ENCODE measurements around the gene ITGA5.

DNA sequence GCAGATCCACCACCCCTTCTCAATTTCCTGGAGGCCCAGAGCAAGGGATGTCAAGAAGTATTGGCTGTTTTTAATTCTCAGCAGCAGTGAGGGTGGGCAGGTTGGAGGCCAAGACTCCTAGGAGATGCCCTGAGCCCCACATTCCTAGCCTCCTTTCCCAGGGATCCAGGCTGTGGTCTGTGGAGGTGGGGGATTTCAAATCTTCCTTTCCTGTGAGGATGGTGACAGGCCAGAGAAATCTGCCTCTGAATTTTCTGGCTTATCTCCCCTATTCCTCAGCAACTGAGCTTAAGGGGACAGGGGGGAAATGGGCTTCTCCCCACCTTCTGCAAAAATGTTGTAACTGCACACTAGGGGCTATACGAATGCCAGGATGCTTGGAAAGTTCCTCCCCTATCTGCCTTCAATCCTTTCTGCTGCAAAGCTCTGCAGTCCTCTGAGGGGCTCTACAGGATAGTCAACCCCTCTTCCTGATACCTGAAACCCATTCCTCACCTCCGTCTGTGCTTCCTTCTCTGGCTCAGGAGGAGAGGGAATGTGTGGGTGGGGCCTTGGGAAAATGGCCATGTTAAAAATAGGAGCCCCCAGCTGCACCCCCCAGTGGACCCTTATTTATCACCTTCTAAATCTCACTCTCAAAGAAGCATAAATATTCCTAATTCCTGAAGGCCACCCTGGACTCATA is 61.4 kb downstream of the ITGA5 start:
- TF ChIP-seq POLR2AphosphoS5 (IDR thresholded peaks at IDR 0.05; ENCODE audit: low read depth, low read length): no peak
- TF ChIP-seq, protein P1, sequence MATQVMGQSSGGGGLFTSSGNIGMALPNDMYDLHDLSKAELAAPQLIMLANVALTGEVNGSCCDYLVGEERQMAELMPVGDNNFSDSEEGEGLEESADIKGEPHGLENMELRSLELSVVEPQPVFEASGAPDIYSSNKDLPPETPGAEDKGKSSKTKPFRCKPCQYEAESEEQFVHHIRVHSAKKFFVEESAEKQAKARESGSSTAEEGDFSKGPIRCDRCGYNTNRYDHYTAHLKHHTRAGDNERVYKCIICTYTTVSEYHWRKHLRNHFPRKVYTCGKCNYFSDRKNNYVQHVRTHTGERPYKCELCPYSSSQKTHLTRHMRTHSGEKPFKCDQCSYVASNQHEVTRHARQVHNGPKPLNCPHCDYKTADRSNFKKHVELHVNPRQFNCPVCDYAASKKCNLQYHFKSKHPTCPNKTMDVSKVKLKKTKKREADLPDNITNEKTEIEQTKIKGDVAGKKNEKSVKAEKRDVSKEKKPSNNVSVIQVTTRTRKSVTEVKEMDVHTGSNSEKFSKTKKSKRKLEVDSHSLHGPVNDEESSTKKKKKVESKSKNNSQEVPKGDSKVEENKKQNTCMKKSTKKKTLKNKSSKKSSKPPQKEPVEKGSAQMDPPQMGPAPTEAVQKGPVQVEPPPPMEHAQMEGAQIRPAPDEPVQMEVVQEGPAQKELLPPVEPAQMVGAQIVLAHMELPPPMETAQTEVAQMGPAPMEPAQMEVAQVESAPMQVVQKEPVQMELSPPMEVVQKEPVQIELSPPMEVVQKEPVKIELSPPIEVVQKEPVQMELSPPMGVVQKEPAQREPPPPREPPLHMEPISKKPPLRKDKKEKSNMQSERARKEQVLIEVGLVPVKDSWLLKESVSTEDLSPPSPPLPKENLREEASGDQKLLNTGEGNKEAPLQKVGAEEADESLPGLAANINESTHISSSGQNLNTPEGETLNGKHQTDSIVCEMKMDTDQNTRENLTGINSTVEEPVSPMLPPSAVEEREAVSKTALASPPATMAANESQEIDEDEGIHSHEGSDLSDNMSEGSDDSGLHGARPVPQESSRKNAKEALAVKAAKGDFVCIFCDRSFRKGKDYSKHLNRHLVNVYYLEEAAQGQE (IDR thresholded peaks at IDR 0.05; ENCODE audit: insufficient read depth in 1 of 2, low read depth in 2 of 2, low read length in 2 of 2): no peak

Measured in PFSK-1 (cell line).